Globus pallidus (tissue), 1 donor: ENCODE measurements around the gene TMEM126B.

Experiments
- DNase-seq: peaks from one replicate; pipeline ENCODE4 v3.0.0-alpha.2; 2015; ENCODE audit warnings: low spot score

TMEM126B gene

GRCh38 chr11:85682330-85683305, 54.2 kb downstream of the TMEM126B start:
- peak; percentile 64 for DNase-seq

- peak; percentile 34 for DNase-seq
Observed at GRCh38 chr11:85685125-85685819, 56.9 kb downstream of the TMEM126B start.

- peak; percentile 88 for DNase-seq
Observed at GRCh38 chr11:85685820-85686459, 57.5 kb downstream of the TMEM126B start, which contains the start of gene CCDC89. Gene CCDC89, minus strand, starts transcription at chr11:85686195. Its CDS starts 65 bp downstream, at chr11:85686130.
